GM23248 (cell line): Measurements from ENCODE around the gene ZNF304. TPM values are rescaled to one million over a fixed set of nuclear protein-coding genes. Genes with fewer than 3 reads are reported as not detected.

Experiments used
- DNase-seq: peaks from one replicate; pipeline ENCODE4 v3.0.0-alpha.2; 2015
- H2AFZ ChIP-seq: fragments of 200-600 bp; sonication (generic); 2 replicates; pipeline ENCODE4 v1.6.1; 2016; ENCODE audit warnings: antibody characterized with exemption
- H3F3A ChIP-seq: fragments of 200-600 bp; sonication (generic); 2 replicates; pipeline ENCODE4 v1.6.1; 2016; ENCODE audit warnings: mild to moderate bottlenecking, antibody characterized with exemption, mixed run types; ENCODE audit not compliant: insufficient read depth
- H3K27ac ChIP-seq: fragments of 200-600 bp; sonication (generic); 2 replicates; pipeline ENCODE4 v1.5.1; 2016; ENCODE audit warnings: mild to moderate bottlenecking
- H3K27me3 ChIP-seq: fragments of 200-600 bp; sonication (generic); replicated peaks from 2 replicates; pipeline ENCODE4 v1.6.1; 2016; ENCODE audit warnings: mild to moderate bottlenecking; ENCODE audit not compliant: insufficient read depth
- H3K36me3 ChIP-seq: fragments of 200-600 bp; sonication (generic); 2 replicates; pipeline ENCODE4 v1.6.1; 2016; ENCODE audit warnings: low read depth, mild to moderate bottlenecking
- H3K4me1 ChIP-seq: fragments of 200-600 bp; sonication (generic); 2 replicates; pipeline ENCODE4 v1.6.1; 2016; ENCODE audit warnings: mild to moderate bottlenecking; ENCODE audit not compliant: insufficient read depth
- H3K4me2 ChIP-seq: fragments of 200-600 bp; sonication (generic); one replicate; pipeline ENCODE4 v1.6.1; 2016; ENCODE audit warnings: mild to moderate bottlenecking; ENCODE audit not compliant: unreplicated experiment
- H3K4me3 ChIP-seq: fragments of 200-600 bp; sonication (generic); 2 replicates; pipeline ENCODE4 v1.5.1; 2016; ENCODE audit warnings: mild to moderate bottlenecking
- H3K79me2 ChIP-seq: fragments of 200-600 bp; sonication (generic); 2 replicates; pipeline ENCODE4 v1.6.1; 2016; ENCODE audit warnings: mild to moderate bottlenecking; ENCODE audit not compliant: insufficient read depth
- H3K9ac ChIP-seq: fragments of 200-600 bp; sonication (generic); 2 replicates; pipeline ENCODE4 v1.6.1; 2016; ENCODE audit warnings: mild to moderate bottlenecking
- H3K9me2 ChIP-seq: fragments of 200-600 bp; sonication (generic); 2 replicates; pipeline ENCODE4 v1.6.1; 2016; ENCODE audit warnings: mixed run types, mild to moderate bottlenecking, moderate library complexity; ENCODE audit not compliant: insufficient read depth
- H3K9me3 ChIP-seq: fragments of 200-600 bp; sonication (generic); one replicate; pipeline ENCODE4 v1.6.1; 2017; ENCODE audit warnings: low read depth
- H4K20me1 ChIP-seq: fragments of 200-600 bp; sonication (generic); 2 replicates; pipeline ENCODE4 v1.6.0; 2016; ENCODE audit not compliant: insufficient read depth
- EZH2 ChIP-seq: fragments of 200-600 bp; sonication (generic); IDR thresholded peaks from 2 replicates; pipeline ENCODE4 v1.6.1; 2018; ENCODE audit warnings: antibody characterized with exemption, mild to moderate bottlenecking; ENCODE audit not compliant: insufficient read depth, poor library complexity, severe bottlenecking
- EZH2phosphoT487 ChIP-seq: fragments of 200-600 bp; sonication (generic); IDR thresholded peaks from 2 replicates; pipeline ENCODE4 v1.6.1; 2018; ENCODE audit warnings: antibody characterized with exemption, moderate library complexity, mild to moderate bottlenecking, low read depth; ENCODE audit not compliant: insufficient read depth
- WGBS, 2 experiments: methylation state at CpG; one replicate each; pipeline ENCODE4 v1.1.6; 2015 to 2017; ENCODE audit warnings: low lambda C conversion rate in 2 of 2, low coverage in 1 of 2; ENCODE audit errors: missing lambda C conversion rate in 2 of 2; 5-methylcytosine and 5-hydroxymethylcytosine counted together
- in situ Hi-C: fragments of 300-500 bp; cut with MboI; formaldehyde crosslinking; loops from 2 replicates; pipeline ENCODE4 v1.15.0; 2020
- polyA plus RNA-seq: library from polyadenylated mRNA; unstranded; fragments of >200 nt; fragmentation: Nextera tagmentation; extraction: Ambion mirVana; gene quantifications from 2 replicates; pipeline ENCODE4 v1.2.1, GENCODE V29; 2016
- total RNA-seq: library from RNA; depleted of rRNA; stranded (reverse); fragments of >200 nt; shearing (Covaris generic); gene quantifications from 2 replicates; pipeline ENCODE4 v1.2.3, GENCODE V29; 2014

Gene ZNF304
- total and polyA plus RNA-seq, 2 experiments from 2014 or later = 4.2 to 7.8 TPM

GRCh38 chr19:57320180-57321084 lies 30.6 kb upstream of the ZNF304 start, which contains the start of gene ZNF543:
TSS of gene ZNF543 (plus strand) at chr19:57320472. CDS start at chr19:57320854, 382 bp downstream.
- H3K9ac ChIP-seq = peak within 1 kb of the TSS; percentile 96
- H3K27me3 ChIP-seq = 0 out of 2 replicates have a peak, but pooled peaks cover 5% of the 10 kb centered on the region
- H3K27ac ChIP-seq = peak within 1 kb of the TSS; percentile 67
- DNase-seq = peak; percentile 100
- H3K4me2 ChIP-seq = peak within 1 kb of the TSS; percentile 89
- peaks cover 12% of the 10 kb centered on the region for H3K36me3 ChIP-seq
- peaks cover 5% of the 10 kb centered on the region; the same call in 1 of the 2 replicates for H3F3A ChIP-seq
- H4K20me1 ChIP-seq = no peaks in the 10 kb centered on the region
- H2AFZ ChIP-seq = peak within 1 kb of the TSS; percentile 94
- no peaks in the 10 kb centered on the region for H3K9me3 ChIP-seq
- peaks cover 50% of the 10 kb centered on the region for H3K79me2 ChIP-seq
- in situ Hi-C loops = no loop called here
- 1 to 2% methylated on average over 63 to 70 of the region's 71 CpGs for WGBS, 2 experiments
- no peak for TF ChIP-seq EZH2phosphoT487
- no peak for TF ChIP-seq EZH2
- peak within 1 kb of the TSS; percentile 90 for H3K4me3 ChIP-seq
- no peaks in the 10 kb centered on the region for H3K9me2 ChIP-seq
- 0 out of 2 replicates have a peak, but pooled peaks cover 9% of the 10 kb centered on the region for H3K4me1 ChIP-seq

DNA sequence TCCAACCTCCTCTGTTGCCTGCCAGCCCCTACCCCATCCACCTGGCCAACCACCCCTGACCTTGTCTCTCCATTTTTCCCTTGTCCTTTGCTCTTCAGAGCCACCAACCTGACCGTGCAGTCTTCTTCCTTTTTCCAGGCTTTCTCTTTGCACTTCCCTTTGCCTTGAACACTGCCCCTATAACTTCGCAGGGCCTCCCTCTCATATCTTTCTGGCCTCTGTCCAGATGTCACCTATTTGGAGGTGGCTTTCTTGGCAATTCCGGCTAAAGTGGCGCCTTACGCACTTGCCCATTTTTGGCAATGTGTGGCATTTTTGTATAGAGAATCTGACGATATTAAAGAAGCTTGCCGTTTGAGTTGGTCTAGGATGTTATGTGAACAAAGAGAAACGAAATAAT lies 30.0 kb upstream of the ZNF304 start:
- Histone ChIP-seq H3K27me3 (no peaks in the 10 kb centered on the region), H2AFZ (peak overlapping the region; percentile 94), H3F3A (peaks cover 5% of the 10 kb centered on the region; the same call in 1 of the 2 replicates), H3K4me1 (0 out of 2 replicates have a peak, but pooled peaks cover 9% of the 10 kb centered on the region), H3K36me3 (peaks cover 16% of the 10 kb centered on the region), H3K9me3 (no peaks in the 10 kb centered on the region), H3K4me2 (peak overlapping the region; percentile 89), H4K20me1 (no peaks in the 10 kb centered on the region), H3K9ac (peak overlapping the region; percentile 96), H3K4me3 (peak overlapping the region; percentile 90), H3K9me2 (no peaks in the 10 kb centered on the region), H3K27ac (no peak overlapping the region), H3K79me2 (peaks cover 50% of the 10 kb centered on the region)
- peak; percentile 18 for DNase-seq
- WGBS, 2 experiments = 33 to 35% methylated on average over 8 of the region's 8 CpGs
- in situ Hi-C loops = no loop called here
- TF ChIP-seq EZH2 (no peak), EZH2phosphoT487 (no peak)

- Histone ChIP-seq H4K20me1 (no peaks in the 10 kb centered on the region), H3K9ac (peak overlapping the region; percentile 96), H3K79me2 (peaks cover 50% of the 10 kb centered on the region), H3K4me3 (peak overlapping the region; percentile 90), H3K4me1 (0 out of 2 replicates have a peak, but pooled peaks cover 9% of the 10 kb centered on the region), H3K36me3 (peaks cover 16% of the 10 kb centered on the region), H3K27ac (no peak overlapping the region), H3K27me3 (no peaks in the 10 kb centered on the region), H3F3A (peaks cover 5% of the 10 kb centered on the region; the same call in 1 of the 2 replicates), H2AFZ (no peak overlapping the region), H3K4me2 (peak overlapping the region; percentile 89), H3K9me3 (no peaks in the 10 kb centered on the region), H3K9me2 (no peaks in the 10 kb centered on the region)
- in situ Hi-C loops = no loop called here
- 84 to 88% methylated on average over 3 of the region's 3 CpGs for WGBS, 2 experiments
- no peak for TF ChIP-seq EZH2phosphoT487
- TF ChIP-seq EZH2 = no peak
- DNase-seq = no peak
Measured at GRCh38 chr19:57321751-57322150, 29.3 kb upstream of the ZNF304 start.

- H3K4me2 ChIP-seq = no peak overlapping the region
- H3K79me2 ChIP-seq = peaks cover 60% of the 10 kb centered on the region
- no peaks in the 10 kb centered on the region for H3K27me3 ChIP-seq
- H3F3A ChIP-seq = no peaks in the 10 kb centered on the region
- H3K9ac ChIP-seq = no peak overlapping the region
- no peak overlapping the region for H2AFZ ChIP-seq
- no peak for TF ChIP-seq EZH2
- TF ChIP-seq EZH2phosphoT487 = no peak
- H3K9me2 ChIP-seq = no peaks in the 10 kb centered on the region
- H3K4me1 ChIP-seq = 0 out of 2 replicates have a peak, but pooled peaks cover 9% of the 10 kb centered on the region
- H4K20me1 ChIP-seq = no peaks in the 10 kb centered on the region
- H3K27ac ChIP-seq = no peak overlapping the region
- no peaks in the 10 kb centered on the region for H3K9me3 ChIP-seq
- no peak for DNase-seq
- H3K4me3 ChIP-seq = no peak overlapping the region
- in situ Hi-C loops = no loop called here
- H3K36me3 ChIP-seq = peaks cover 28% of the 10 kb centered on the region
Measured at GRCh38 chr19:57324992-57325391, 26.1 kb upstream of the ZNF304 start.
